HepG2 (cell line): Measurements from ENCODE around the gene HJURP. TPM values are rescaled to one million over a fixed set of nuclear protein-coding genes. Genes with fewer than 3 reads are reported as not detected.

Experiments used
- ATAC-seq: fragments of 200-7000 bp; cut with Tn5 transposase; 3 replicates; pipeline ENCODE4 v1.9.1; 2020; ENCODE audit warnings: mild to moderate bottlenecking, moderate library complexity
- BruUV-seq: library from RNA; stranded (reverse); fragments of 400-500 nt; replicated peaks from 2 replicates; lab custom pipeline; 2021; lab: Mats Ljungman, UMichigan
- CTCF ChIA-PET: fragments of 300-600 bp; formaldehyde crosslinking; extraction: SDS; loops from one replicate; lab custom pipeline; 2021; ENCODE audit warnings: low total read pairs, inconsistent platforms, low intra/inter-chr PET ratio; lab: Yijun Ruan, JAX
- POLR2A ChIA-PET: fragments of 350-600 bp; sonication (Branson Sonifier 250); formaldehyde crosslinking; loops from one replicate; lab custom pipeline; 2020; ENCODE audit warnings: antibody characterized with exemption, inconsistent platforms; lab: Yijun Ruan, JAX
- DNase-seq: peaks from one replicate; pipeline ENCODE4 v3.0.0-alpha.2; 2015; ENCODE audit warnings: low spot score
- FAIRE-seq: peaks from 3 replicates; lab custom pipeline; 2011; peaks lifted over from hg19 to GRCh38; lab: Jason Lieb, UNC
- H2AFZ ChIP-seq: one replicate; pipeline ENCODE4 v1.6.1; 2011; ENCODE audit warnings: low read length, inconsistent platforms
- H3K27ac ChIP-seq: fragments of 300-600 bp; 3 replicates; pipeline ENCODE4 v1.8.0; 2011; ENCODE audit warnings: mixed run types, mild to moderate bottlenecking, mixed read lengths, low read length, inconsistent platforms; ENCODE audit not compliant: insufficient read depth; ENCODE audit errors: extremely low read length
- H3K27me3 ChIP-seq, 2 experiments: fragments of 200-600 bp in 1 of 2; 2 replicates in 1 of 2; 3 replicates in 1 of 2; pipeline versions ENCODE4 v1.6.0 to v1.8.0; 2011; ENCODE audit warnings: low read length in 2 of 2, mild to moderate bottlenecking in 2 of 2, moderate library complexity in 2 of 2, inconsistent platforms in 1 of 2; ENCODE audit not compliant: insufficient read depth in 2 of 2, control insufficient read depth in 1 of 2
- H3K36me3 ChIP-seq, 2 experiments: fragments of 200-600 bp in 1 of 2; replicated peaks in 1 of 2; 2 replicates in 1 of 2; 3 replicates in 1 of 2; pipeline versions ENCODE4 v1.5.1 to v1.8.0; 2011; ENCODE audit warnings: low read length in 2 of 2, inconsistent platforms in 1 of 2; ENCODE audit not compliant: insufficient read depth in 2 of 2, control insufficient read depth in 1 of 2
- H3K4me1 ChIP-seq: 2 replicates; pipeline ENCODE4 v1.5.1; 2012; ENCODE audit warnings: low read length, inconsistent platforms; ENCODE audit not compliant: insufficient read depth
- H3K4me2 ChIP-seq: 2 replicates; pipeline ENCODE4 v1.6.0; 2011; ENCODE audit warnings: low read depth, low read length, inconsistent platforms
- H3K4me3 ChIP-seq, 3 experiments: fragments of 200-600 bp in 1 of 3; sonication (generic), shearing (Covaris generic) in 1 of 3; replicated peaks in 1 of 3; 2 replicates each; pipeline ENCODE4 v1.5.1; 2011 to 2016; ENCODE audit warnings: low read length in 3 of 3, inconsistent platforms in 2 of 3, low read depth in 2 of 3, mild to moderate bottlenecking in 2 of 3, control low read depth in 1 of 3, mixed read lengths in 1 of 3; ENCODE audit not compliant: insufficient read depth in 1 of 3
- H3K79me2 ChIP-seq: one replicate; pipeline ENCODE4 v1.6.1; 2011; ENCODE audit warnings: low read length, inconsistent platforms; ENCODE audit not compliant: insufficient read depth
- H3K9ac ChIP-seq: 2 replicates; pipeline ENCODE4 v1.6.0; 2011; ENCODE audit warnings: mild to moderate bottlenecking, low read depth, low read length, inconsistent platforms; ENCODE audit not compliant: insufficient read depth
- H3K9me3 ChIP-seq: 2 replicates; pipeline ENCODE4 v1.5.1; 2012; ENCODE audit warnings: mild to moderate bottlenecking, low read length
- H4K20me1 ChIP-seq: 2 replicates; pipeline ENCODE4 v1.6.0; 2011; ENCODE audit warnings: inconsistent platforms, mild to moderate bottlenecking, low read length, moderate library complexity; ENCODE audit not compliant: insufficient read depth
- MIER3 ChIP-seq: IDR thresholded peaks from 2 replicates; pipeline ENCODE4 v1.6.1; 2016; ENCODE audit warnings: missing compliant biosample characterization, borderline replicate concordance
- NR3C1 ChIP-seq: sonication (generic); formaldehyde crosslinking; IDR thresholded peaks from 2 replicates; pipeline ENCODE4 v1.4.0; 2020; ENCODE audit warnings: missing genetic modification reagents
- PCBP2 ChIP-seq: fragments of 200-400 bp; formaldehyde crosslinking; optimal IDR thresholded peaks from 2 replicates; pipeline ENCODE3; 2018; ENCODE audit warnings: low read length, low read depth; ENCODE audit not compliant: poor library complexity, severe bottlenecking
- PITX1 ChIP-seq: sonication (generic); formaldehyde crosslinking; IDR thresholded peaks from 2 replicates; pipeline ENCODE4 v1.5.1; 2020; ENCODE audit warnings: mild to moderate bottlenecking, missing genetic modification reagents
- REL ChIP-seq: sonication (generic); formaldehyde crosslinking; conservative IDR thresholded peaks from 2 replicates; pipeline ENCODE4 v1.8.0; 2022; ENCODE audit warnings: mild to moderate bottlenecking, missing genetic modification reagents, moderate library complexity
- ZBTB21 ChIP-seq: sonication (generic); formaldehyde crosslinking; IDR thresholded peaks from 2 replicates; pipeline ENCODE4 v1.4.0; 2020; ENCODE audit warnings: missing genetic modification reagents
- ZBTB7B ChIP-seq: sonication (generic); formaldehyde crosslinking; IDR thresholded peaks from 2 replicates; pipeline ENCODE4 v1.4.0; 2020; ENCODE audit warnings: missing genetic modification reagents
- ZFAT ChIP-seq: sonication (generic); formaldehyde crosslinking; conservative IDR thresholded peaks from 2 replicates; pipeline ENCODE4 v1.8.1; 2023; ENCODE audit warnings: missing genetic modification reagents, inconsistent platforms
- ZFP36L1 ChIP-seq: sonication (generic); formaldehyde crosslinking; IDR thresholded peaks from 2 replicates; pipeline ENCODE4 v1.8.0; 2022; ENCODE audit warnings: mild to moderate bottlenecking, missing genetic modification reagents, moderate library complexity
- ZFP90 ChIP-seq: sonication (generic); formaldehyde crosslinking; IDR thresholded peaks from 2 replicates; pipeline ENCODE4 v1.8.0; 2022; ENCODE audit warnings: missing genetic modification reagents, mild to moderate bottlenecking, inconsistent platforms, borderline replicate concordance
- ZNF24 ChIP-seq: fragments of 450-650 bp; IDR thresholded peaks from 2 replicates; pipeline ENCODE4 v1.6.1; 2017; ENCODE audit warnings: antibody characterized with exemption, mild to moderate bottlenecking
- ZNF367 ChIP-seq: sonication (generic); formaldehyde crosslinking; IDR thresholded peaks from 2 replicates; pipeline ENCODE4 v1.4.0; 2020; ENCODE audit warnings: missing genetic modification reagents, borderline replicate concordance
- ZNF563 ChIP-seq: sonication (generic); formaldehyde crosslinking; IDR thresholded peaks from 2 replicates; pipeline ENCODE4 v1.8.0; 2022; ENCODE audit warnings: mild to moderate bottlenecking, moderate library complexity, missing genetic modification reagents
- ZNF598 ChIP-seq: sonication (generic); formaldehyde crosslinking; IDR thresholded peaks from 2 replicates; pipeline ENCODE4 v1.5.1; 2020; ENCODE audit warnings: mild to moderate bottlenecking, missing genetic modification reagents, borderline replicate concordance
- ZNF83 ChIP-seq: sonication (generic); formaldehyde crosslinking; IDR thresholded peaks from 2 replicates; pipeline ENCODE4 v1.4.0; 2020; ENCODE audit warnings: missing genetic modification reagents, mild to moderate bottlenecking, borderline replicate concordance
- WGBS: methylation state at CpG from one replicate; pipeline ENCODE4 v1.1.6; 2017; ENCODE audit warnings: low lambda C conversion rate; 5-methylcytosine and 5-hydroxymethylcytosine counted together
- in situ Hi-C: cut with HindIII; loops from 2 replicates; pipeline ENCODE4 v1.10.0; 2017; ENCODE audit warnings: low pct_unique_long_range_greater_than_20kb; ENCODE audit not compliant: extremely low pct_ligation_motif_present
- intact Hi-C: fragments of 100-400 bp; cut with micrococcal nuclease; formaldehyde crosslinking; loops from one replicate; pipeline ENCODE4 v1.10.0; 2022; ENCODE audit not compliant: unreplicated experiment
- polyA plus RNA-seq, 8 experiments: library from polyadenylated mRNA; depleted of rRNA in 3 of 8; stranded (reverse) in 7 of 8; unstranded in 1 of 8; fragments of >200 nt; fragmentation: Illumina TruSeq in 4 of 8; extraction: Trizol in 4 of 8; gene quantifications; 2 replicates each; pipeline versions ENCODE4 v1.2.1 to v1.2.3, GENCODE V29; 2011 to 2016; ENCODE audit warnings: low read depth in 4 of 8, missing spikeins in 1 of 8, mixed read lengths in 1 of 8; ENCODE audit not compliant: insufficient read depth in 1 of 8
- total RNA-seq, 5 experiments: library from RNA; depleted of rRNA; stranded (reverse); fragments of >200 nt; fragmentation: Illumina TruSeq; extraction: Trizol; gene quantifications; 2 replicates each; pipeline ENCODE4 v1.2.3, GENCODE V29; 2016; ENCODE audit warnings: low read depth in 1 of 5
- TF ChIP-seq, protein P1 (sequence below): sonication (generic); formaldehyde crosslinking; IDR thresholded peaks from 2 replicates; pipeline ENCODE4 v1.5.0; 2020; ENCODE audit warnings: missing genetic modification reagents

Gene HJURP
- total and polyA plus RNA-seq, 2 of the 13 experiments (the other 11 are each of a cell fraction or from before 2014, with no cell fraction given) = 36.3 to 43.9 TPM

DNA sequence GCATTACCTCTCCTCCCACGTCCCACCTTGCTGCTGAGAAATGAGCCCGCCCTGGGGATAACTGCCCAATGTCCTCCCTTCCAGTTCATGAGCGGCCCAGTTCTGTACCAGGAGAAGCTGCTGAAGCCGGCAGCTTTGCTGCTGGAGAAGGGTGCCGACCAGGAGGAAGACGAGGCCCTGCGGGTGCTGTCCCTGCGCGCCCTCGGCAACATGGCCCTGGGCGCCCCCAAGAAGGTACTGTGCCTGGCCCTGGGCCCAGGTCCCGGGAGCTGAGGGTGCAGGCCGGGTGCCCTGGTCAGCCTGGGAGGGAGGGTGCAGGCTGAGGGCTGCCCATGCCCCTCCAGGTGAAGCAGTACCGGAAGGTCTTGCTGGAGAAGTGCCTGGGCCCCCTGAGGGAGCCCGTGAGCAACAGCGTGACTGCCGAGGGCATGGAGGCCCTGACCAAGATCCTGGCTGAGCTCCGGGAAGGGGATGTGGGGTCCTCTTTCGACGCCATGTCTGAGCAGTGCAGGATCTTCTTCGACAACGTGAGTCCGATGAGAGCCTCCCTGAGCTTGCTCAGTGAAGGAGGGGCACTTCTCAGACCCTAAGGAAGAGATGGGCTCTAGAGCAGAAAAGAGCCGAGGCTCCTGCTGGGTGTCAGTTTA is 25.7 kb downstream of the HJURP start:
- CTCF ChIA-PET = no interaction called here
- WGBS = 69% methylated on average over 12 of the region's 24 CpGs
- H3K4me2 ChIP-seq = no peak overlapping the region
- no peak overlapping the region for H3K4me3 ChIP-seq
- H2AFZ ChIP-seq = no peak overlapping the region
- H3K79me2 ChIP-seq = no peaks in the 10 kb centered on the region
- H3K36me3 ChIP-seq = no peaks in the 10 kb centered on the region
- H4K20me1 ChIP-seq = no peaks in the 10 kb centered on the region
- POLR2A ChIA-PET = no interaction called here
- H3K4me1 ChIP-seq = no peaks in the 10 kb centered on the region
- no peak overlapping the region for H3K27ac ChIP-seq
- no peaks in the 10 kb centered on the region for H3K9me3 ChIP-seq
- TF ChIP-seq ZNF24 (no peak), MIER3 (CRISPR knock-in tag) (no peak), ZFP90 (CRISPR knock-in tag) (no peak), ZBTB21 (CRISPR knock-in tag) (no peak), NR3C1 (CRISPR knock-in tag) (no peak), ZBTB7B (CRISPR knock-in tag) (no peak), ZNF367 (no peak), ZNF563 (CRISPR knock-in tag) (no peak), ZFP36L1 (no peak), ZFAT (CRISPR knock-in tag) (no peak), PCBP2 (no peak), ZNF83 (no peak), REL (CRISPR knock-in tag) (no peak), PITX1 (no peak), ZNF598 (CRISPR knock-in tag) (no peak)
- TF ChIP-seq, protein P1, sequence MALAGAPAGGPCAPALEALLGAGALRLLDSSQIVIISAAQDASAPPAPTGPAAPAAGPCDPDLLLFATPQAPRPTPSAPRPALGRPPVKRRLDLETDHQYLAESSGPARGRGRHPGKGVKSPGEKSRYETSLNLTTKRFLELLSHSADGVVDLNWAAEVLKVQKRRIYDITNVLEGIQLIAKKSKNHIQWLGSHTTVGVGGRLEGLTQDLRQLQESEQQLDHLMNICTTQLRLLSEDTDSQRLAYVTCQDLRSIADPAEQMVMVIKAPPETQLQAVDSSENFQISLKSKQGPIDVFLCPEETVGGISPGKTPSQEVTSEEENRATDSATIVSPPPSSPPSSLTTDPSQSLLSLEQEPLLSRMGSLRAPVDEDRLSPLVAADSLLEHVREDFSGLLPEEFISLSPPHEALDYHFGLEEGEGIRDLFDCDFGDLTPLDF (CRISPR knock-in tag) = no peak
- BruUV-seq = no TSS peak
- ATAC-seq (no peak), FAIRE-seq (no peak), DNase-seq (no peak)
- in situ Hi-C loops (loop anchor here (25.0 kb wide), 1 partner anchor 516 kb away; the partner anchor contains the start of gene SAG), intact Hi-C loops (no loop called here)
- H3K27me3 ChIP-seq = peaks cover 0 to 1% of the 10 kb centered on the region in 2 experiments; a peak in 1 of 5 replicates
- no peak overlapping the region for H3K9ac ChIP-seq
